GM23248 (cell line): ENCODE measurements around the gene ZNF223.

Experiments
- EZH2 ChIP-seq: fragments of 200-600 bp; sonication (generic); IDR thresholded peaks from 2 replicates; pipeline ENCODE4 v1.6.1; 2018; ENCODE audit warnings: antibody characterized with exemption, mild to moderate bottlenecking; ENCODE audit not compliant: insufficient read depth, poor library complexity, severe bottlenecking
- EZH2phosphoT487 ChIP-seq: fragments of 200-600 bp; sonication (generic); IDR thresholded peaks from 2 replicates; pipeline ENCODE4 v1.6.1; 2018; ENCODE audit warnings: antibody characterized with exemption, moderate library complexity, mild to moderate bottlenecking, low read depth; ENCODE audit not compliant: insufficient read depth

DNA sequence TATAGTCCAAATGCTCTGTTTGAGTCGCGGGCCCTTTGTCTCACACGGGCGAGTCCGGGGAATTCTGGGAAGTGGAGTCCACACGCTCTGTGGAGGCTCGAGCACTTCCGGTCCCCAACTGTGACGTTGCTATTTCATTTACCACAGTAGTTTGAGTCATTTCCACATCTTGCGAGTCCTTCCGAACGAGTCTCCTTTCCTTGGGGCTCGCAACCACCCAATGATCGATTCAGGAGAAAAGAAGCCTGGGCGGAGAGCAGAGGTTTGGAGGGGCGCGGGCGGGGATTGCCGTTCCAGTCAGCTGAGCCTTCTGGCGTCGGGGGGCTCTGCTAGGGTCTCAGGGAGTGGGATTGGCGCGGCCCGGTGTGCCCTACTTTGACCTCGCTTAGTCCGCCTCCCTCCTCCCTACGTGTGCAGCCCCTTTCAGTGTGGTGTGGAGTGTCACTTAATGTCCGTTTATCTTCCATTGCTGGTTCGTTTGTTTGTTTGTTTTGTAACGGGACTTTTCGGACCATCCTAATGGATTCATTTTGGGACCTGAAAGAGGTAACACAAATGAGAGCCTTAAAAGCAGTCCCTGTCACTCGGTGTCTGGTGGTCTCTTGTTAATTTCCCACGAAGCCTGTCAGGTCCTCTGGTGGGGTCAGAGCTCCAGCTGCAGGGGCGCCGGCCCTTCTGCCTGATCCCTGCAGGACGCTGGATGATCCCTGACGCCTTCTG is 26.5 kb upstream of the ZNF223 start, which contains the start of gene ZNF222:
- no peak for TF ChIP-seq EZH2phosphoT487
- no peak for TF ChIP-seq EZH2
